NB4 (cell line): Measurements from ENCODE around the gene SMYD1.

ENCODE experiments used
- CTCF ChIP-seq: IDR thresholded peaks from one replicate; pipeline ENCODE4 v1.5.1; 2012; ENCODE audit warnings: low read depth, low read length
- MYC ChIP-seq: IDR thresholded peaks from 2 replicates; pipeline ENCODE4 v1.6.1; 2011; ENCODE audit warnings: low read depth, low read length
- POLR2A ChIP-seq: IDR thresholded peaks from 2 replicates; pipeline ENCODE4 v1.6.1; 2011; ENCODE audit warnings: mild to moderate bottlenecking; ENCODE audit not compliant: insufficient read length; ENCODE audit errors: extremely low read depth

DNA sequence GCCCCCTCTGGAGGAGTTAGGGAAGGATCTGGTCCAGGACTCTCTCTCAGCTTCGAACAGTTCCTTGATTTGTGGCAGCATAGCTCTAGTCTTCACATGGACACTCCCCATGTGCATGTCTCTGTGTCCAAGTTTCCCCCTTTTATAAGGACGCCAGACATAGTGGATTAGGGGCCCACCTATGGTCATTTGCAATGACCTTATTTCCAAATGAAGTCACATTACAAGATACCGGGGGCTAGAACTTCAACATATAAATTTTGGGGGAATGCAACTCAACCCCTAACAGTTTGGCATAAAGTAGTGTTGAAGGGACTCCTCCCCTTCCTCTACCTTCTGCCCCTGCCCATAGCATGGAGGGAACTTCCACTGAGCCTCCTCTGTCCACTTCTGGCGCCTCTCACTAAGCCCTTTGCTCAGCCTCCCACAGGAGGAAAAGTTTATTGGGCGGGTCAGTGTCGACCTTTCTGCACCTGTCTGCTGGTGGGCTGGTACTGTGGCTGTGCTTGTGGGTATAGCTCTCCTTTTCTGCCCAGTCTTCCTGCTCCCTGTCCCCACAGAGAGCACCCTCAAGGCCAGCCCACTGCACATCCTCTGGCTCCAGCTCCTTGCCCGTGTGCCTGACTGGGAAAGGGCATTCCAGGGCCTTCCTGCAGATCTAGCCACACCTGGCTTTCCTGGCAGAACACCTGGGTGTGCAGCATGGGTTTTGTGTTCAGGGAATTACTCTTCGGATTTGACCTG is 54.7 kb downstream of the SMYD1 start:
- TF ChIP-seq POLR2A: no peak
- TF ChIP-seq CTCF: no peak
- no peak for TF ChIP-seq MYC
